Mammary microvascular endothelial cell (primary cell): ENCODE data around the gene SPTB. TPM values are rescaled to one million over a fixed set of nuclear protein-coding genes. Genes with fewer than 3 reads are reported as not detected.

Experiments
- total RNA-seq: library from RNA; depleted of rRNA; stranded (reverse); fragments of >200 nt; gene quantifications from 2 replicates; pipeline ENCODE4 v1.2.3, GENCODE V29; 2015

The SPTB gene
- total RNA-seq: not detected in 2 replicates

GRCh38 chr14:64879635-64880220 is at the start of gene SPTB:
Gene SPTB, minus strand, starts transcription at chr14:64879907. Its CDS starts 56,813 bp downstream, at chr14:64823094.

GRCh38 chr14:64914237-64915028 is 34.7 kb upstream of the SPTB start, which contains the start of gene CHURC1:
Gene CHURC1, plus strand, starts transcription at chr14:64914455. Its CDS starts 41 bp downstream, at chr14:64914496.

GRCh38 chr14:64704143-64704742 is 175.5 kb downstream of the SPTB start, which contains the start of gene PLEKHG3:
Gene PLEKHG3, plus strand, starts transcription at chr14:64704424. Its CDS starts 23,208 bp downstream, at chr14:64727632.

Other genes with a start within 250 kb of the SPTB start
- gene PLEKHG3, start 175.5 kb downstream of the SPTB start, total RNA-seq: 0.79 and 1.5 TPM in 2 replicates
- gene CHURC1, start 34.5 kb upstream of the SPTB start, total RNA-seq: 48.7 and 52.3 TPM in 2 replicates
- not detected in 2 replicates for gene GPX2, start 62.8 kb upstream of the SPTB start, total RNA-seq
- gene RAB15, start 92.4 kb upstream of the SPTB start, total RNA-seq: 11.4 and 13.3 TPM in 2 replicates
- gene FNTB, start 107.0 kb upstream of the SPTB start, total RNA-seq: 16.0 and 17.7 TPM in 2 replicates
- gene MAX, start 222.6 kb upstream of the SPTB start, total RNA-seq: 41.8 and 52.8 TPM in 2 replicates